ENCODE results near the gene DNAH5. TPM values are rescaled to one million over a fixed set of nuclear protein-coding genes. Genes with fewer than 3 reads are reported as not detected.

The DNAH5 gene
- total and polyA plus RNA-seq, 2 of the 8 experiments (the other 6 are each of a cell fraction or from before 2014, with no cell fraction given), result 0.30 to 0.73 TPM

- TF ChIP-seq KDM4A (IDR thresholded peaks at IDR 0.05; ENCODE audit: low read depth, low read length, severe bottlenecking), result no peak
- TF ChIP-seq TAF1 (IDR thresholded peaks at IDR 0.05; ENCODE audit: low read depth, low read length), result no peak
- no peak for TF ChIP-seq POLR2AphosphoS5 (IDR thresholded peaks at IDR 0.05; ENCODE audit: low read depth, low read length)
- no peak for TF ChIP-seq TAF7 (optimal IDR thresholded peaks at IDR 0.05; ENCODE audit: borderline replicate concordance, low read depth, low read length)
- TF ChIP-seq RFX5 (IDR thresholded peaks at IDR 0.05; ENCODE audit: borderline replicate concordance, low read depth, low read length), result no peak
- no peak for TF ChIP-seq TEAD4 (IDR thresholded peaks at IDR 0.05; ENCODE audit: low read depth, low read length)
- no peak for TF ChIP-seq MAX (IDR thresholded peaks at IDR 0.05)
- TF ChIP-seq SUZ12 (IDR thresholded peaks at IDR 0.05; ENCODE audit: low read length), result no peak
- Histone ChIP-seq H2BK20ac (ENCODE audit: low read length) (no peak overlapping the region), H2BK15ac (ENCODE audit: low read length) (no peak overlapping the region), H3K9me3 (ENCODE audit: insufficient read depth in 2 of 2, low read depth in 1 of 2, low read length in 1 of 2) (no peaks in the 10 kb centered on the region), H3K56ac (replicated peaks; ENCODE audit: insufficient read length, low read depth, low read length) (no peak overlapping the region), H3K9ac (replicated peaks in 1 of 4; ENCODE audit: extremely low read depth in 1 of 4, low read depth in 3 of 4, low read length in 3 of 4) (no peak overlapping the region), H3K27ac (ENCODE audit: low read depth, low read length) (no peak overlapping the region), H3K79me1 (ENCODE audit: low read depth, low read length) (no peaks in the 10 kb centered on the region), H2AK5ac (ENCODE audit: low read depth, low read length) (no peak overlapping the region), H3K79me2 (ENCODE audit: control insufficient read depth in 1 of 2, insufficient read depth in 2 of 2, low read length in 2 of 2) (no peaks in the 10 kb centered on the region), H3K14ac (ENCODE audit: insufficient read length) (no peak overlapping the region), H3K4me1 (replicated peaks in 1 of 4; ENCODE audit: control insufficient read depth in 3 of 4, insufficient read depth in 4 of 4, low read length in 3 of 4) (peaks cover 0 to 14% (median 4%) of the 10 kb centered on the region in 4 experiments; a peak in 3 of 7 replicates), H2BK120ac (replicated peaks; ENCODE audit: low read depth, low read length) (no peak overlapping the region), H2AFZ (ENCODE audit: low read length) (0 out of 2 replicates have a peak overlapping the region, but pooled peaks have one; percentile 71), H4K20me1 (replicated peaks in 1 of 2; ENCODE audit: control insufficient read depth in 1 of 2, insufficient read depth in 2 of 2, low read length in 2 of 2) (no peaks in the 10 kb centered on the region), H3K4ac (replicated peaks; ENCODE audit: insufficient read length, low read depth, low read length) (no peak overlapping the region), H3K36me3 (ENCODE audit: control insufficient read depth in 2 of 4, insufficient read depth in 4 of 4, low read length in 3 of 4) (no peaks in the 10 kb centered on the region), H2BK5ac (ENCODE audit: low read depth, low read length) (no peak overlapping the region), H3K23ac (ENCODE audit: insufficient read length) (no peak overlapping the region), H4K91ac (replicated peaks; ENCODE audit: insufficient read length, low read length) (no peak overlapping the region), H3K4me3 (ENCODE audit: extremely low read depth in 1 of 4, insufficient read depth in 2 of 4, low read depth in 3 of 4, low read length in 4 of 4) (no peak overlapping the region), H3K18ac (ENCODE audit: extremely low read depth, low read length) (no peak overlapping the region), H3K27me3 (replicated peaks in 1 of 4; ENCODE audit: control insufficient read depth in 3 of 4, extremely low read depth in 1 of 4, insufficient read depth in 3 of 4, low read length in 3 of 4) (no peaks in the 10 kb centered on the region), H2BK12ac (ENCODE audit: low read depth, low read length) (no peak overlapping the region), H3K23me2 (ENCODE audit: low read depth, low read length) (no peaks in the 10 kb centered on the region), H3K4me2 (ENCODE audit: insufficient read depth in 1 of 2, low read depth in 2 of 2, low read length in 2 of 2) (no peak overlapping the region), H4K8ac (ENCODE audit: extremely low read depth, insufficient read depth, low read length) (no peak overlapping the region), H4K5ac (ENCODE audit: insufficient read length, low read depth, low read length) (no peak overlapping the region)
- ChIA-PET POLR2A (ENCODE audit: partially characterized antibody) (no interaction called here), CTCF (ENCODE audit: partially characterized antibody) (no interaction called here)
- FAIRE-seq (no peak), DNase-seq (ENCODE audit: low read depth in 1 of 2, low spot score in 2 of 2) (no peak)
- WGBS, 2 experiments (ENCODE audit: extremely low coverage in 1 of 2, insufficient coverage in 1 of 2, insufficient read length in 1 of 2, insufficient replicate concordance in 2 of 2, low coverage in 1 of 2, low lambda C conversion rate in 2 of 2, missing lambda C conversion rate in 1 of 2), result 87% methylated on average over 10 of the region's 10 CpGs; no CpG with 5 or more reads in 1 of the 2 experiments
Measured at GRCh38 chr5:13946111-13946510, 1.6 kb upstream of the DNAH5 start.

All from H1 (cell line).